IMR-90 (cell line): ENCODE data around the gene CLIC1. TPM values are rescaled to one million over a fixed set of nuclear protein-coding genes. Genes with fewer than 3 reads are reported as not detected.
A peak's percentile ranks its signal among the peaks of the same experiment; 100 is the strongest.

Experiments
- ATAC-seq: fragments of 200-7000 bp; cut with Tn5 transposase; 2 replicates; pipeline ENCODE4 v1.9.1; 2020; ENCODE audit warnings: low read depth, mild to moderate bottlenecking, moderate library complexity
- BruUV-seq: library from RNA; stranded (reverse); fragments of 400-500 nt; replicated peaks from 2 replicates; lab custom pipeline; 2021; lab: Mats Ljungman, UMichigan
- CTCF ChIA-PET: fragments of 300-600 bp; formaldehyde crosslinking; extraction: SDS; loops from one replicate; lab custom pipeline; 2021; ENCODE audit warnings: antibody characterized with exemption; lab: Yijun Ruan, JAX
- POLR2A ChIA-PET: fragments of 300-600 bp; sonication (Branson Sonifier 250); formaldehyde crosslinking; loops from one replicate; lab custom pipeline; 2022; ENCODE audit warnings: antibody characterized with exemption; ENCODE audit not compliant: unreplicated experiment; lab: Charles Lee
- DNase-seq: peaks from one replicate; pipeline ENCODE4 v3.0.0; 2013
- H2AFZ ChIP-seq: replicated peaks from 2 replicates; pipeline ENCODE3; 2013; ENCODE audit warnings: low read length, mild to moderate bottlenecking; ENCODE audit not compliant: poor library complexity
- H2AK5ac ChIP-seq: 2 replicates; pipeline ENCODE4 v1.6.1; 2013; ENCODE audit warnings: low read depth, low read length, inconsistent platforms
- H2AK9ac ChIP-seq: replicated peaks from 2 replicates; pipeline ENCODE3; 2013; ENCODE audit warnings: mild to moderate bottlenecking, low read depth, low read length, moderate library complexity; ENCODE audit not compliant: poor library complexity
- H2BK120ac ChIP-seq: 2 replicates; pipeline ENCODE4 v1.6.1; 2013; ENCODE audit warnings: low read depth, low read length, inconsistent platforms
- H2BK15ac ChIP-seq: 3 replicates; pipeline ENCODE4 v1.6.1; 2013; ENCODE audit warnings: low read depth, low read length, inconsistent platforms
- H2BK20ac ChIP-seq: 2 replicates; pipeline ENCODE4 v1.6.1; 2013; ENCODE audit warnings: low read depth, mild to moderate bottlenecking, inconsistent platforms, low read length, moderate library complexity
- H2BK5ac ChIP-seq: 2 replicates; pipeline ENCODE4 v1.6.1; 2013; ENCODE audit warnings: mild to moderate bottlenecking, low read depth, low read length, inconsistent platforms; ENCODE audit not compliant: poor library complexity, severe bottlenecking
- H3K14ac ChIP-seq: replicated peaks from 2 replicates; pipeline ENCODE4 v1.6.1; 2013; ENCODE audit warnings: low read depth, low read length, inconsistent platforms
- H3K18ac ChIP-seq: 2 replicates; pipeline ENCODE4 v1.6.1; 2013; ENCODE audit warnings: low read depth, low read length, control low read depth
- H3K23ac ChIP-seq: 2 replicates; pipeline ENCODE4 v1.6.1; 2013; ENCODE audit warnings: low read depth, low read length, inconsistent platforms
- H3K27ac ChIP-seq: 2 replicates; pipeline ENCODE4 v1.5.1; 2013; ENCODE audit warnings: mild to moderate bottlenecking, control low read depth, low read length; ENCODE audit not compliant: insufficient read depth
- H3K27me3 ChIP-seq: 2 replicates; pipeline ENCODE4 v1.6.1; 2013; ENCODE audit warnings: low read length; ENCODE audit not compliant: control insufficient read depth, insufficient read depth
- H3K36me3 ChIP-seq: 2 replicates; pipeline ENCODE4 v1.6.1; 2013; ENCODE audit warnings: low read length, mixed read lengths; ENCODE audit not compliant: control insufficient read depth, insufficient read depth
- H3K4ac ChIP-seq: 2 replicates; pipeline ENCODE4 v1.6.1; 2013; ENCODE audit warnings: low read depth, low read length, inconsistent platforms
- H3K4me1 ChIP-seq: 2 replicates; pipeline ENCODE4 v1.6.1; 2013; ENCODE audit warnings: low read length, mixed read lengths; ENCODE audit not compliant: control insufficient read depth, insufficient read depth
- H3K4me2 ChIP-seq: 2 replicates; pipeline ENCODE4 v1.6.1; 2013; ENCODE audit warnings: low read depth, mild to moderate bottlenecking, control low read depth, low read length, moderate library complexity
- H3K4me3 ChIP-seq: 2 replicates; pipeline ENCODE4 v1.5.1; 2013; ENCODE audit warnings: low read depth, mild to moderate bottlenecking, control low read depth, low read length, moderate library complexity; ENCODE audit not compliant: insufficient read depth
- H3K56ac ChIP-seq: 2 replicates; pipeline ENCODE4 v1.6.1; 2013; ENCODE audit warnings: low read length, inconsistent platforms; ENCODE audit not compliant: insufficient read depth; ENCODE audit errors: extremely low read depth
- H3K79me1 ChIP-seq, 2 experiments: 2 replicates each; pipeline ENCODE4 v1.6.1; 2013; ENCODE audit warnings: low read length in 2 of 2, inconsistent platforms in 1 of 2, low read depth in 1 of 2
- H3K9ac ChIP-seq: 2 replicates; pipeline ENCODE4 v1.6.1; 2013; ENCODE audit warnings: low read depth, low read length, control low read depth
- H3K9me1 ChIP-seq: 2 replicates; pipeline ENCODE4 v1.6.1; 2013; ENCODE audit warnings: low read length, inconsistent platforms; ENCODE audit not compliant: insufficient read depth
- H3K9me3 ChIP-seq: 2 replicates; pipeline ENCODE4 v1.6.1; 2013; ENCODE audit warnings: low read length; ENCODE audit not compliant: control insufficient read depth, insufficient read depth
- H4K20me1 ChIP-seq: 2 replicates; pipeline ENCODE4 v1.6.1; 2013; ENCODE audit warnings: low read length, inconsistent platforms; ENCODE audit not compliant: insufficient read depth
- H4K5ac ChIP-seq: 2 replicates; pipeline ENCODE4 v1.6.1; 2013; ENCODE audit warnings: mild to moderate bottlenecking, low read depth, low read length, control low read depth
- H4K8ac ChIP-seq, 2 experiments: 2 replicates each; pipeline ENCODE4 v1.6.1; 2013; ENCODE audit warnings: low read depth in 2 of 2, low read length in 2 of 2, control low read depth in 1 of 2, inconsistent platforms in 1 of 2
- H4K91ac ChIP-seq: 2 replicates; pipeline ENCODE4 v1.6.1; 2013; ENCODE audit warnings: low read depth, low read length, inconsistent platforms; ENCODE audit not compliant: insufficient read depth
- CEBPB ChIP-seq: IDR thresholded peaks from 2 replicates; pipeline ENCODE4 v1.6.1; 2012; ENCODE audit warnings: low read depth, low read length, improper control_type of control experiment
- CHD1 ChIP-seq: IDR thresholded peaks from 2 replicates; pipeline ENCODE4 v1.6.1; 2012; ENCODE audit warnings: low read depth, low read length, improper control_type of control experiment
- ELK1 ChIP-seq: fragments of 150-350 bp; IDR thresholded peaks from 2 replicates; pipeline ENCODE4 v1.6.1; 2016; ENCODE audit warnings: low read depth, mild to moderate bottlenecking, low read length, moderate library complexity, borderline replicate concordance
- MAZ ChIP-seq: IDR thresholded peaks from 2 replicates; pipeline ENCODE4 v1.6.1; 2012; ENCODE audit warnings: low read depth, mild to moderate bottlenecking, low read length, improper control_type of control experiment, moderate library complexity, borderline replicate concordance
- POLR2A ChIP-seq: IDR thresholded peaks from 2 replicates; pipeline ENCODE4 v1.6.1; 2012; ENCODE audit warnings: mild to moderate bottlenecking, low read depth, low read length
- RAD21 ChIP-seq: IDR thresholded peaks from 2 replicates; pipeline ENCODE4 v1.6.1; 2012; ENCODE audit warnings: low read length, improper control_type of control experiment
- RCOR1 ChIP-seq: IDR thresholded peaks from 2 replicates; pipeline ENCODE4 v1.6.1; 2012; ENCODE audit warnings: mild to moderate bottlenecking, low read length, improper control_type of control experiment; ENCODE audit not compliant: insufficient replicate concordance
- RFX5 ChIP-seq: IDR thresholded peaks from 2 replicates; pipeline ENCODE4 v1.8.0; 2012; ENCODE audit warnings: low read depth, mild to moderate bottlenecking, low read length, moderate library complexity
- SMC3 ChIP-seq: fragments of 150-350 bp; IDR thresholded peaks from 2 replicates; pipeline ENCODE4 v1.6.1; 2016; ENCODE audit warnings: low read depth, mild to moderate bottlenecking, antibody characterized with exemption, low read length, moderate library complexity
- WGBS, 2 experiments: methylation state at CpG; one replicate each; pipeline versions ENCODE4 v1.1.5 to v1.1.7; 2013; ENCODE audit warnings: missing lambda C conversion rate in 2 of 2; ENCODE audit not compliant: insufficient read length in 1 of 2; ENCODE audit errors: extremely low coverage in 2 of 2; 5-methylcytosine and 5-hydroxymethylcytosine counted together
- dilution Hi-C: fragments of 300-500 bp; cut with HindIII; formaldehyde crosslinking; loops from one replicate; pipeline ENCODE4 v1.14.3; 2018; ENCODE audit warnings: low sequenced_read_pairs; ENCODE audit not compliant: unreplicated experiment
- in situ Hi-C: fragments of 300-500 bp; cut with MboI; formaldehyde crosslinking; loops from 3 replicates; pipeline ENCODE4 v1.14.3; 2019; ENCODE audit warnings: low sequenced_read_pairs, inconsistent platforms, mixed read lengths
- intact Hi-C: fragments of 100-400 bp; cut with micrococcal nuclease; formaldehyde crosslinking; loops from 2 replicates; pipeline ENCODE4 v1.10.0; 2022
- polyA plus RNA-seq, 3 experiments: library from polyadenylated mRNA; depleted of rRNA; stranded (reverse); fragments of >200 nt; gene quantifications; 2 replicates each; pipeline ENCODE4 v1.2.3, GENCODE V29; 2012; ENCODE audit warnings: low replicate concordance in 1 of 3
- total RNA-seq: library from RNA; depleted of rRNA; stranded (reverse); fragments of >200 nt; gene quantifications from 2 replicates; pipeline ENCODE4 v1.2.3, GENCODE V29; 2012
- TF ChIP-seq, protein P1 (sequence below): conservative IDR thresholded peaks from 2 replicates; pipeline ENCODE4 v1.5.1; 2012; ENCODE audit warnings: mild to moderate bottlenecking, low read depth, low read length, improper control_type of control experiment
- TF ChIP-seq, protein P2 (sequence below): fragments of 150-350 bp; IDR thresholded peaks from 2 replicates; pipeline ENCODE4 v1.6.1; 2017; ENCODE audit warnings: mild to moderate bottlenecking, antibody characterized with exemption, low read length, low read depth

Gene CLIC1
- total and polyA plus RNA-seq, 2 of the 4 experiments (the other 2 are of a cell fraction): 706 to 1,185 TPM

GRCh38 chr6:31727717-31728671 lies 8.3 kb downstream of the CLIC1 start:
- CTCF ChIA-PET: no interaction called here
- H3K27ac ChIP-seq: no peak overlapping the region
- no peaks in the 10 kb centered on the region for H3K27me3 ChIP-seq
- H4K8ac ChIP-seq: no peak overlapping the region
- H3K14ac ChIP-seq: peak overlapping the region; percentile 58; the same call in 1 of the 2 replicates
- H3K18ac ChIP-seq: no peak overlapping the region
- 0 out of 2 replicates have a peak overlapping the region, but pooled peaks have one; percentile 92 for H3K4ac ChIP-seq
- no peak overlapping the region for H2BK20ac ChIP-seq
- peak overlapping the region; percentile 29; the same call in 1 of the 2 replicates for H3K9ac ChIP-seq
- TF ChIP-seq RCOR1 (no peak), SMC3 (no peak), RAD21 (no peak), CEBPB (no peak), MAZ (no peak), RFX5 (no peak), ELK1 (no peak), POLR2A (no peak), CHD1 (no peak)
- TF ChIP-seq, protein P1, sequence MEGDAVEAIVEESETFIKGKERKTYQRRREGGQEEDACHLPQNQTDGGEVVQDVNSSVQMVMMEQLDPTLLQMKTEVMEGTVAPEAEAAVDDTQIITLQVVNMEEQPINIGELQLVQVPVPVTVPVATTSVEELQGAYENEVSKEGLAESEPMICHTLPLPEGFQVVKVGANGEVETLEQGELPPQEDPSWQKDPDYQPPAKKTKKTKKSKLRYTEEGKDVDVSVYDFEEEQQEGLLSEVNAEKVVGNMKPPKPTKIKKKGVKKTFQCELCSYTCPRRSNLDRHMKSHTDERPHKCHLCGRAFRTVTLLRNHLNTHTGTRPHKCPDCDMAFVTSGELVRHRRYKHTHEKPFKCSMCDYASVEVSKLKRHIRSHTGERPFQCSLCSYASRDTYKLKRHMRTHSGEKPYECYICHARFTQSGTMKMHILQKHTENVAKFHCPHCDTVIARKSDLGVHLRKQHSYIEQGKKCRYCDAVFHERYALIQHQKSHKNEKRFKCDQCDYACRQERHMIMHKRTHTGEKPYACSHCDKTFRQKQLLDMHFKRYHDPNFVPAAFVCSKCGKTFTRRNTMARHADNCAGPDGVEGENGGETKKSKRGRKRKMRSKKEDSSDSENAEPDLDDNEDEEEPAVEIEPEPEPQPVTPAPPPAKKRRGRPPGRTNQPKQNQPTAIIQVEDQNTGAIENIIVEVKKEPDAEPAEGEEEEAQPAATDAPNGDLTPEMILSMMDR: no peak
- TF ChIP-seq, protein P2, sequence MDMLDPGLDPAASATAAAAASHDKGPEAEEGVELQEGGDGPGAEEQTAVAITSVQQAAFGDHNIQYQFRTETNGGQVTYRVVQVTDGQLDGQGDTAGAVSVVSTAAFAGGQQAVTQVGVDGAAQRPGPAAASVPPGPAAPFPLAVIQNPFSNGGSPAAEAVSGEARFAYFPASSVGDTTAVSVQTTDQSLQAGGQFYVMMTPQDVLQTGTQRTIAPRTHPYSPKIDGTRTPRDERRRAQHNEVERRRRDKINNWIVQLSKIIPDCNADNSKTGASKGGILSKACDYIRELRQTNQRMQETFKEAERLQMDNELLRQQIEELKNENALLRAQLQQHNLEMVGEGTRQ: no peak
- 0 out of 2 replicates have a peak overlapping the region, but pooled peaks have one; percentile 20 for H3K23ac ChIP-seq
- no peak overlapping the region for H2BK15ac ChIP-seq
- peaks cover 35% of the 10 kb centered on the region for H3K36me3 ChIP-seq
- in situ Hi-C loops: no loop called here
- no peaks in the 10 kb centered on the region for H3K9me1 ChIP-seq
- no peak for DNase-seq
- dilution Hi-C loops: no loop called here
- no peak overlapping the region for H3K56ac ChIP-seq
- POLR2A ChIA-PET: interaction anchor here (0.5 kb wide), 1 partner anchor 11 kb away, joined by 3 read pairs; no protein-coding TSS in a partner anchor
- H4K91ac ChIP-seq: no peak overlapping the region
- peak overlapping the region; percentile 92 for H3K4me2 ChIP-seq
- peak overlapping the region; percentile 96 for H2AFZ ChIP-seq
- 91% methylated on average over 10 of the region's 41 CpGs; no CpG with 5 or more reads in 1 of the 2 experiments for WGBS, 2 experiments
- no peak for ATAC-seq
- H2BK120ac ChIP-seq: no peak overlapping the region
- peaks cover 3% of the 10 kb centered on the region for H3K4me1 ChIP-seq
- H2AK5ac ChIP-seq: peak overlapping the region; percentile 75; the same call in 1 of the 2 replicates
- intact Hi-C loops: loop anchor here (2.0 kb wide), 2 partner anchors 47 to 103 kb away; partner anchors contain the start of gene LY6G5C
- peak overlapping the region; percentile 85 for H3K4me3 ChIP-seq
- H3K9me3 ChIP-seq: no peaks in the 10 kb centered on the region
- no peak overlapping the region for H4K5ac ChIP-seq
- H4K20me1 ChIP-seq: peaks cover 17% of the 10 kb centered on the region
- BruUV-seq: no TSS peak
- H3K79me1 ChIP-seq: peaks cover 0 to 35% of the 10 kb centered on the region in 2 experiments; a peak in 2 of 4 replicates
- peak overlapping the region; percentile 99 for H2AK9ac ChIP-seq
- H2BK5ac ChIP-seq: no peak overlapping the region
